NCI-H1092 (cell line): ENCODE measurements around the gene CTIF.
"Not testable (repeated sequence)": the region's sequence is repeated elsewhere in the genome, so short reads cannot be mapped to it uniquely, and the experiment has no call there.

ENCODE experiments used
- DNase-seq: peaks from one replicate; lab custom pipeline; 2025; lab: John Stamatoyannopoulos, UW

Gene CTIF

DNA sequence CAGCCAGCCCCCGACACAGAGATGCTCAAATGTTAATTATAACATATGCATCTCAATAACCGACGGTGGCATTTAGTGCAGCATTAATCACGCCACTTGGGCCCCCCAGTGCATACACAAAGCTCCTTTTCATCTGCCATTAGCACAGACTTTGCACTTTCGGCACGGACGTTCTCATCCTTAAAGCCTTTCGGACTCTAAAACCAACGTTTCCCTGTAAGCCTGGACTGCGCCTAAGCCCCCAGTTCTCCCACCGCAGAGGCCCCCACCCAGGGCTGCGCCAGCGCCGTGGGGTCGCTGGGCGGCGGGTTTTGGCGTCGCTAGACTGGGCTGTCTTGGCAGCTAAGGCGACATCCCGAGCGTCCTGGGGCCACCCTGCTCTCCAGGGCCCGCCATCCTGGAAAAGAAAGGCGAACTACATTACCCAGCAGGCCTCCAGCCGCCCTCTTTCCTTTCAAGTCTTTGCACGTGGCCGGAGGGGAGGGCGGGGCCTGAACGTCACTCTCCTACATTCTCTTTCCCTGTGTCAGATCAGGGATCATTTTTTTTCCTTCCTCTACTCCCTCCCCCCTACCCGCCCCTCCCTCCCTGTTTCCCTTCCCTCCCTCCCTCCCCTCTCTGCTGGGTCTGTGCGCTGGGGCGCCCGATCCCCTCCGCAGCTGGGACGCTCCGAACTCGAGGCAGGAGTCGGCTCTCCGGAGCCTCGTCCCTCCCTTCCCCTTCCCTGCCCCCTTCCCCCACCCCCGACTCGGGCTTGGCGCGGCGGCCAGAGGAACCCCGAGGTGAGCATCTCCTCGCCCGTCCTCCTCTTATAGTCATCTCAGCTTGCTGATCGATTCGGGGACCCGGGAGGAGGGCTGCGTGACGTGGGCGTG lies at the start of gene CTIF:
Gene CTIF, plus strand, starts transcription at position 501 of the 875 bp plus-strand sequence. CDS start 80,535 bp downstream, outside the sequence.
- DNase-seq: peak; percentile 96

DNA sequence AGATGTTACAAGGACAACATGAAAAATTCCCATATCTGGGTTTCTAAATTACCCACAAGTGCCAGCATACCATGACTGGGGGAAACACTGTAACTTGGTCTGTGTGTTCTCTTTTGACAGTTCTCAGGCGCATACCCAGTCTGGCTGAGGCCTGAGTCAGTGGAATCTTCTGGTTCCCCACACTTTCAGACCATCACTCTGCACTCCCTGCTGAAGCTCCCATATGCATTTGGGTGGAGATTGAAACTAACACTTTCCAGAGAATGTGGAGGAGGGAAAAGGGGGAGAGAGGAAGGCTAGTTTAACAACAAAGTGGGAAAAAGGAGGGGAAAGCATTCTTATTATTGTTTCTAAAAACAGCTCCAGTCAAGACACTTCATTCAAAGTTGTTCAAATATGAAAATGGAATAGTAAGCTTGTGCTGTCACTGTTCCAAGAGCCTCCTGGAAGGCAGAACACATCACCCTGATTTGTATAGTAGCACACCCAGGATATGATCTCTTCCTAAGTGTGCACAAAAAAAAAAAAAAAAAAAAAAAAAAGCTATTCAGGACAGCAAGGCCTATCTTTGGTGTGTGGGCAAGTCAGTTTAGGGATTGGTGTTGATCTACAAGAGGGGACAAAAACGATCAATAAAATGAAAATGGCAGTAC lies 48.1 kb upstream of the CTIF start:
- no peak for DNase-seq

- no peak for DNase-seq
Measured at GRCh38 chr18:48492880-48493279, 46.0 kb upstream of the CTIF start.

DNA sequence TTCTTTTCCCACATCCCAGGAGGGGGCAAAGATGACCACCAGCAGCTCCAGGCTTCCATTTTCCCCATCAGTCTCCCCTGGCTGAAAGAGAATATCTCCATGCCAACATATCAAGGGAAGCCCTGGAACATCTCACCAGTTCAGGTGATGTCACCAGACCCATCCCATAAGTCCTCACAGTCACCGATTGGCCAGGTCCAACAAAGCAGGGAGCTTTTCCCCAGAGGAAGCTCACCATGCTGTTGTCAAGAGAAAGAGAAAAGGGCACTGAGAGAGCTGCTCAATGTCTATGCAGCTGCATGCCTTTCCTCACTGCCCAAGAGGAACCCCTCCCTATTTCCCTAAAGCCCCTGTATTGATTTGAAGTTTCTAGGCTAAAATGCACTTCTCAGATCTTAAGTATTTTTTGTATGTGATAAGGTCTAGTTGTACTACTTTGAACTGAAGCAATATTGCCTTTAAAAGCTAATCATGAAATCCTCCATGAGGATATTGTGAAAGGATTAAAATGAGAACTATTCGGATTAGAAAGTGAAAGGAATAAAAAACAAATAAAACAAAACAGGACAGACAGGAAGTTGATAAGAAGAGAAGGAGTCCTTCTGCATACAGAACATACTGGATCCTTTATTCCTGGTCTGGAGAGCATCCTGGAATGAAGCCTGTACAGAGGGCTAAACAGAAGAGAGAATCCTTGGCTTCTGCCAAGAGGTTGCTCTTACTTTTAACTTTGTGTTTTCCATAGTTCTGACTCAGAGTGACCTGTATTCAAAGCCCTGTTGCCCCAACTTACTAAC lies 45.2 kb upstream of the CTIF start:
- DNase-seq: no peak

- DNase-seq: no peak
Measured at GRCh38 chr18:48497863-48498262, 41.0 kb upstream of the CTIF start.

DNA sequence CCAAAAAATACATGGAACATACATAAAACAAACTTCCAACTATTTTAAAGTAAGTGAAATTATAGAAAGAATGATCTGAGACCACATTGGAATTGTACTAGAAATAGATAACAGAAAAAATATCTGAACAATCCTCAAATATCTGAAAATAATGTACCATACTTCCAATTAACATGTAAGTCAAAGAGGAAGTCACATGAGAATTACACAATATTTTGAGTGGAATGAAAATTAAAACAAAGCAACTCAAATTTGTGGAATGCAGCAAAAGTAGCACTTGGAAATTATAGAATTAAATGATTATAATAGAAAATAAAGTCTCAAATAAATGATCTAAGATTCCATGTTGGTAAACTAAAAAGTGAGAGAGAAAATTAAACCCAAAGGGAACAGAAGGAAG lies 38.3 kb upstream of the CTIF start:
- no peak for DNase-seq

DNA sequence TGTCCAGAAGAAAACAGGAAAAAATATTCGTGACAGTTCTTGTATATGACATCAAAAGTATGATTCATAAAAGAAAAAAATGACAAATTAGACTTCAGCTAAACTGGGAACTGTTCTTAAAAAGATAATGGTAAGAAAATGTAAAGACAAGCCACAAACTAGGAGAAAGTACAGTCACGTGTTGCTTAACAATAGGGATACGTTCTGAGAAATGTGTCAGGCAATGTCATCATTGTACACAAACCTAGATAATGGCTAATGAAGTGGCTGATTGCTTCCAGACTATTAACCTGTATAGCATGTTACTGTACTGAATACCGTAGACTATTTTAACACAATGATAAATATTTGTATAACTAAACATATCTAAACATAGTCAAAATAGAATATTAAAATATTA lies 35.9 kb upstream of the CTIF start:
- DNase-seq: no peak

GRCh38 chr18:48504819-48505218 lies 34.0 kb upstream of the CTIF start:
- DNase-seq: no peak

GRCh38 chr18:48506983-48507568 lies 31.8 kb upstream of the CTIF start:
- not testable (repeated sequence) for DNase-seq

GRCh38 chr18:48512498-48512897 lies 26.3 kb upstream of the CTIF start:
- DNase-seq: not testable (repeated sequence)

DNA sequence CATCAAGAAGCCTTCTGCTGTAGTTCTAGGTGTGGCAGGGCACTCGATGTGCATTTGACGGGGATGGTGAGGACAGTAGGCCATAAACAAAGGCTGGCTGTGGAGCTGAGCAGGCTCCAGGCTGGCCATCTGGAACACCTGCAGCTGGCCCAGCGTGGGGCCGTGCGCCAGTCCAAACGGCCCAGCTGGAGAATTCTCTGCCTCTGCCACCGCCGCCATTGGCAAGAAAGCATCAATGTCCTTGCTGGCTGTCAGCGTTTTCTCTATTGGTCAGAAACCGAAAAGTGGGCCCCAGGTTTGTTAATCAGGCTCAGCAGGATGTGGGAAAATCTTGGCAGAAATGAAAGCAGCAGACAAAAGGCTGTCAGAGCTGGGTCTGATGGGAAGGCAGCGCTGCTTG lies 24.0 kb upstream of the CTIF start:
- peak; percentile 31 for DNase-seq

DNA sequence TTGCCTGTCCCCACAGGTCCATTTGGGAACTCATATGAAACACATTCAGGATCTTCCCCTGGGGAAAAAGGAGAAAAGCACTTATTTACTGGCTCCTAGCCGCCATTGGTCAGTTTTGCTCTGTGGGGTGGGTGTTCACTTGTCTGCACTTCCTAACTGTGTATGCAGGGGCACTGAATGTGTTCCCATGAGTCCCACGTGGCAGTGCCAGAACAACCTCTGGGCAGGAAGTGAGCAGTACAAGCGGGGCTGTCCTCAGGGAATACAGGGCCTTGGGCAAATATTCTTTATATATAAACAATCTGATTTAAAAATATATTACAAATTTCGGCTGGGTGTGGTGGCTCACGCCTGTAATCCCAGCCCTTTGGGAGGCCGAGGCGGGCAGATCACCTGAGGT lies 21.8 kb upstream of the CTIF start:
- DNase-seq: no peak

DNA sequence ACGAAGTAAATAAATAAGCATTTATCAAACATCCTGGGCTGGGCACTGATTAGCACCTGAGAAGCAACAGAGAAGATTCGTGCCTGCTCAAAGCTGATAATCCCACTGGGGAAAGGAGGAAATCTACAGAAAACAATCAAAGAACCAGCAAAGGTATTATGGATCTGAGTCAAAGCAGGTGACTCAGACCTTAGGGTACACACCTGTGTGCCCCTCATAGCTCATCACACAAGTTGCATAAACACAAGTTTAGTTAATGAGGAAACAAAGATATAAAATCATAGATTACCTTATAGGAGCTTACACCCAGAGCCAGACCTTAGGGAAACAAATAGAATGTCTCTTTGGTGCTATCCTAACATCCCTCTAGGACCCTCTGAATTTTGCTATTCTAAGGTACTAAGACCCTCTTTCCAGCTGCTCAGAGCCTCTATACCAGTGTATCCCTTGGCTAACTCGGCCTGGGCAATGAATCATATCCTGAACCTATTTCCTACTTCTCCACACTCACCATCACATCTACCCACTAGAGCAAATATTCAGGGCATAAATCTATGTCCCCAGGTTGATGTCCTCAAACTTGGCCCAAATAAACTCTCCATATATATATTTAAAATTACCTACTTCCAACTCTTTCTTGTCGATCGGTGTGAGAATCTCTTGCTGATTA lies 19.3 kb upstream of the CTIF start:
- no peak for DNase-seq

- DNase-seq: no peak
Measured at GRCh38 chr18:48521723-48522122, 17.1 kb upstream of the CTIF start.

- no peak for DNase-seq
Measured at GRCh38 chr18:48525671-48526070, 13.2 kb upstream of the CTIF start.

- no peak for DNase-seq
Measured at GRCh38 chr18:48527461-48527860, 11.4 kb upstream of the CTIF start.

- DNase-seq: no peak
Measured at GRCh38 chr18:48528861-48529260, 10.0 kb upstream of the CTIF start.

DNA sequence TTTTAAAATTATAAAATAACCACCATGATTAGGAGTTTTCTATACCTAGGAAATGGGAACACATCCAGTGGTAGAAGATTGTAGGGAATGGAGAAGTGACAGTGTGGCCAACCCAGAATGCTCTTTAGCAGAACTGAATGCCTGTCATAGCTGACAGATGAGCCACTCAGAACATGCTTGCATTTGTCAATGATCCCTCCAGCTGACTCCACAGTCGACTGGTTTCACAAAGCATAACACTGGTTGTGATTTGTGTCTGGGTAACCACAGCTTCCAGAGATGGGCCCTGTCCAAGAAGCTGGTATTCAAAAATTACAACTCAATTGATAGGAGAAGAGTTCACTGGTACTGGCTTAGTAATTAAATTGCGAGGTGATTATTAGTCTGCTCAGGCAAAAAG lies 9.0 kb upstream of the CTIF start:
- no peak for DNase-seq

- no peak for DNase-seq
Measured at GRCh38 chr18:48530399-48531081, 8.3 kb upstream of the CTIF start.

DNA sequence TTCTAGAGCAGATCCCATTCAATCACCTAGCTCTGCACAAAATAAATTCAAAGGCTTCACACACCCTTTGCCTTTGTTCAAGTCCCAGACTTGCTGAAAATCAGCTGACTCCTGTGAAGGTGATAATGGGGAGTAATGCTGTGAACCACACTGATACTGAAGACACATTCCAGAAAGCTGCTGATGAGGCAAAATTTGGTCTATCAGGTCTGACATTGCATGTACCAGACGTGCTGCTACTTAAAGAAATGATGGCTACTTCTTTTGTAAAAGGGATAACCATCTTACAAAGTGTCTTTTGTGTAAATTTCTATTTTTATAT lies 7.8 kb upstream of the CTIF start:
- no peak for DNase-seq

DNA sequence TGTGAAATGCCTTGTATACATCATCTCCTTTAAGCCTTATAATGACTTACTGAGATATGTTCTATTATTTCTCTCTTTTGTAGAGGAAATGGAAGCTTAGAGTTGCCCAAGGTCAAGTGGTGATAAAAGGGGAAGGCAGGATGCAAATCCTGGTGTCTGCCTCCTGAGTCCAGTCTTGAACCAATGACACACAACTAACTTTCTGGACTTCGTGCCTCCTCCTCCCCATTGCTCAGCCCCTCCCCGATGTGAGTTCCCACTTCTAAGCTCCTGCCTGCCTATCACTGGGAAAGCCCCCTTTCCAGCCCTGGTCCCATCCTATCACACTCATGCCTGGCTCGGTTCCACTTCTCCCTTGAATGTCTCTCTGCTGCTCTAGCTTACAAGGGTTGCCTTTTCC lies 6.9 kb upstream of the CTIF start:
- DNase-seq: no peak
